COLO829 (cell line): ENCODE data around the gene ISCA2.
"Not testable (repeated sequence)": the region's sequence is repeated elsewhere in the genome, so short reads cannot be mapped to it uniquely, and the experiment has no call there.

ENCODE experiments used
- DNase-seq: peaks from one replicate; pipeline ENCODE4 v3.0.0; 2012; ENCODE audit warnings: low spot score

ISCA2 gene

DNA sequence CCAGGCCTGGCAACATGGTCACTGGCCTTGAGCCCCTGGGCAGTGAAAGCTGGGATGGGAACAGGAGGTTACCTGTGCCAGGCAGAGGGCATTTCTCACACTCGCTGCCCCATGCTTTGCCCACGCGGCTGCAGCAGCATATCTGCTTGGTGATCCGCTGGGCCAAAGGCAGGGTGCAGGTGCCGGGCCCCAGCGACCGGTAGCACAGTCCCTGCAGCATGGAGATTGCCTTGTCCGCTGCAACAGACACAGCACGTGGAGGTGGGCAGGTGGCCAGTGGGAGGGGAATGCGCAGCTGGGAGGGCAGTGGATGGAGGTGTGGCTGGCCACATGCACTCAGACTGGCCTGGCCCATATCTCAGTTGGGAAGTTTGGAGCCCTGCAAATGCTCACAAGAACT lies 35.3 kb downstream of the ISCA2 start:
- no peak for DNase-seq

DNA sequence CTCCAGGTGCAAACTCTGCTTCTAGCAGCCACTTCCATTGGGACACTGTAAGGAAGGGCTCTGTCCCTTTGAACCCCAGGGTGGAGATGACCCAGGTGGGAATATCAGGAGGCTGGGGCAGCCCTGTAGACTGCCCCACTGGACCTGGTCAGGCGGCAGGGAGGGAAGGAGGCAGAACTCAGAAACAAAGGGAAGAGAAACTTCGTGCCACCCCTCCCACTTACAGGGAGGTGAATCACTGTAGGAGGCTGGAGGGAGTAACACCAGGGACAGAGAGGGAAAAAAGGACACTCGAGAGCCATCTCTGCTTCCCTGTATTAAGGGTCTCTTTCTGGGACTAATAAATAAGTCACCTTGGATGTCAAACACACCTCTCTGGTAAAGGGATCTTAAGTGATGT lies 37.4 kb downstream of the ISCA2 start:
- DNase-seq, result no peak

DNA sequence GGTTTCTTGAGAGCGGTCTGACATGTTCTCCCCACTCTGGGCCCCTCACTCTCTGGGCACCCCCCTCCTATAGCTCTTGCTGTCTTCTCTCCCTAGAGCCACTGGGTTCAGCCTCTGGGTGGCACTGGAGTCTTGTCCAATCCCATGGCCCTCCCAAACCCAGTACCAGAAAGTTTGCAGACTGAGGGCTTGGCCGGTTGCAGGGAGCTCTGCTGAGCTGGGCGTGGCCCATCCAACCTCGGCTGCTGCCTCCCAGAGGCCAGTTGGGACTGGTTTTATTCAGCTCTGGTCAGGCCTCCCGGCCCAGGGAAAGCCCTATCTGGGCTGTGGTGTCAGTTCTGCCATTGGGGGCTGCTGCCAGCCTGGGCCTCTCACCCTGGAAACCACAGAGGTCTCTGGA lies 37.9 kb downstream of the ISCA2 start:
- DNase-seq, result no peak

DNA sequence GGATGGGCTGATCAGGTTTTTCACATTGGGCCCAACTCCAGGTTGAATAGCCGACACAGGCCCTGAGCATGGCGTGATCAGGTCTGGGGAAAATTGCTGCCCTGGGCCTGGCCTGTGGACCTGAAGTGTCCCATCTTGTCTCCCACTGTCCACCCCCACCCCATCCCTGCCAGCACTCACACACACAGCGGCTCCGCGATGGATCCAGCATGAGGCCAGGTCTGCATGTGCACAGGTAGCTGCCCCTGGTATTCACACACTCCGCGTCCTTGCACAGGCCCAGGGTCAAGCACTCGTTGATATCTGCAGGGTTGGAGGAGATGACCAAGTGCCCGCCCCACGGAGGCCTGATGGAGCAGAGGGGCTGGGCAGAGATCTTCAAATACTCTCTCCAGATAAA lies 38.7 kb downstream of the ISCA2 start:
- DNase-seq, result no peak

DNA sequence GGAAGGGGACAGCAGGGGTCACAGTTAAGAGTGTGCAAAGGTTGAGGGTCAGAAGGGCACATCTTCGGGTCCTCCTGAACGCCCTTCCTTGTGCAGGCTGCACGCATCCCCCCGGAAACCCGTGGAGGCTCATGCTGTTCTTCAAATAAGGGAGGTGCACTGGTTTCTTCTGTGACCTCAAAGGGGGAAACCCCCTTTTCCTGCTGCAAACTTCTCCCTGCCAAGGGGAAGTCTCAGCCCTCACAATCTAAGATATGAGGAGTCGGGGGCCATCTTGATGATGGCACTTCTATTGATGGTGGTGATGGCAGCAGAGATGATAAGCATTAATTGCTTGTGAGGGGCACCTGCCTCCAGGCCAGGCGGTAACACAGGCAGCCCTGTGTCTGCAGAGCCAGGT lies 40.0 kb downstream of the ISCA2 start:
- DNase-seq, result no peak

DNA sequence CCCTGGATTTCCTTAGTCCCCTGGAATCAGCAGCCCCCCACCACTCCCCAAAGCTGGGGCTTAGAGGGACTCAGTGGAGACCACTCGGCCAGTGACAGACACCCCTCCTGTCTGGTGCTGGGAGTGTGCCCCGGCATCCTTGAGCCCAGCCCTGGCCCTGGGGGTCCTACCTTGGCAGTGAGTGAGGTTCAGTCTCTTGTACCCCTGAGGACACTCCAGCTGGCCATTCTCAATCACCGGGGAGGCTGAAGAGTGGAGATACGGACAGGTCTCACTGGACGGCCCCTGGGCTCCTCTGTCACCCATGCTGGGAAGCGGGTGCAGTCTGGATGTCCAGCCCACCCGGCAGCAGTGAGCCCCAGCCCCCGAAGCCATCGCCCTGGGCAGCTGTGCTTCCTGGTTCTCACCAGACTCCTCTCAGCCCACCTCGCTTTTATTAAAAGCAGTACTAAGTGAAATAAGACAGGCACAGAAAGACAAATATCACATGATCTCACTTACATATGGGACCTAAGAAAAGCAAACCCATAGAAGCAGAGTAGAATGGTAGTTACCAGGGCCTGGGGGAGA lies 42.3 kb downstream of the ISCA2 start:
- no peak for DNase-seq

DNA sequence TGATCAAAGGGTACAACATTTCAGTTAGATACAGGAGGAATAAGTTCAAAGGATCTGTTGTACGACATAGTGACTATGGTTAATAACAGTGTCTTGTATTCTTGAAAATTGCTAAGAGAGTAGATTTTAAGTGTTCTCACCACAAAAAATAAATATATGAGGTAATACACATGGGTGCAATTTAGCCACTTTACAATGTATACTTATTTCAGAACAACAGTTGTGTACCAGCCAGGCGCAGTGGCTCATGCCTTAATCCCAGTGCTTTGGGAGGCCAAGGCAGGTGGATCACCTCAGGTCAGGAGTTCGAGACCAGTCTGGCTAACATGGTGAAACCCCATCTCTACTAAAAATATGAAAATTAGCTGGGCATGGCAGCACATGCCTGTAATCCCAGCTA lies 42.8 kb downstream of the ISCA2 start:
- not testable (repeated sequence) for DNase-seq

DNA sequence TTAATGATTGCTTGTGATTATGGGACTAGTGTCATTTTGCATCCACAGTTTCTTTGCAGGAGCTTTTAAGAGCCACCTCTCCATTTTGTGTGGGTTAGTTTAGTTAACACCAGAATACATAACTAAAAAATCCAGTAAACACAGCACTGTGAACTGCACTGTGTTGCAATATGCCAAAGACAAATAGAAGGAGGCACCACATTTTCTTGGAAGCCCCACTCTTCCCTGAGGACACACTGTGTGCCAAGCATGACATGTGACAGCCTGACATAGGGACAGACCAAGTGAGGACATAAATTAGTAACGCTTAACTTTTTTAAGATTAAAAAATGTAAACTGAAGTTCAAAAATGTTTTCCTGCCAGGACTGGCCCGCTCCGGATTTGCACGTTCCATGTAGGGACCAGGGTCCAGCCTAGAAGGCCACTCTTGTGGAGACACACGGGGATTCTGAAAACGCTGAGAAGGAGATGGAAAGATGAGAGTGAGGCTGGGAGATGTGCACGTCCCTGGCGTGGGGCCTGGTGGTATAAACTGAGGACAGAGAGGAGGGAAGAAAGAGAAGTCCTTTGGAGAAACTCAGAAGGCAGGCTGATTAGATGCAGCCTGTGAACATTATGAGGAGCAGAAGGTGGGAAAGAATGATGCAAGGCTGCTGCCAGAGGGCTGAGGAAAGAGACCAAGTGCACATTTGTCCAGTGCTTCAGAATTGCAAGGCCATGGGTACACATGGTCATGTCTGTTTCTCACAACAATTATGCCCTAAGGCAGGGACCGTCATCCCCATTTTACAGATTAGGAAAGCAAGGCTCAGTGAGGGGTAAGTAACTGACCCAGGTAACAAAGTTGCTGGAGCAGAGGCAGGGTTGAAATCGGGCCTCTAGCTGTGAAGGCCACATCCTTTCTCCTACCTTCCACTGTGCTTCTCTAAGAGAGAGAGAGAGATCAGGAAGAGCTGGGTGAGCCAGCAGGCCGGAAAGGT lies 45.1 kb downstream of the ISCA2 start:
- no peak for DNase-seq

DNA sequence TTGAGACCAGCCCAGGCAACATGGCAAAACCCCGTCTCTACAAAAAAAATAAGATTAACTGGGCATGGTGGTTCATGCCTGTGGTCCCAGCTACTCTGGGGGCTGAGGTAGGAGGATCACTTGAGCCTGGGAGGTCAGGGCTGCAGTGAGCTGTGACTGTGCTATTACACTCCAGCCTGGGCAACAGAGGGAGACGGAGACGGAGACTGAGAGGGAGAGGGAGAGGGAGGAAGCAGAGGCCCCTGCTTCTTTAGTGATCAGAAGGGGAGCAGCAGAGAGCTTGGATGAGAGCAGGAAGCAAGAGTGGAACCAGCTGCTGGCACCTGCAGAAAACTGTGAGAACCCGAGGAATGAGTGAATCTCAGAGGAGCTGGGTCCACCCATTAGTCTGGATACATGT lies 45.9 kb downstream of the ISCA2 start:
- DNase-seq, result no peak

DNA sequence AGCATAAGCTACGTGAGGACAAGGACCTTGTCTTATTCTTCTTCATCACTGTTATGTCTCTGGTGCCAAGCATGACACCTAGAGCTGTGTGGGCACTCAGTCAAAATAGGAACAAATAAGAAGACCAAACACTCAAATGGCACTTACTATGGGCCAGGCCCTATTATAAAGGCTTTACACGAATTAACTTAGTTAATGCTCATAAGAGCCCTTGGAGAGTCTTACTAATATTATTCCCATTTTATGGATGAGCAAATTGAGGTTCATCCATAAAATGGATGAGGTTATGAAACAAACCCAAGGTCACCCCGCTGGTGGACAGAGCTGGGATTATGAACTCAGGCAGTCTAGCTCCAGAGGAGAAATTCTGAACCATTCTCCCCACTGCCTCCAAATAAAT lies 47.7 kb downstream of the ISCA2 start:
- no peak for DNase-seq

DNA sequence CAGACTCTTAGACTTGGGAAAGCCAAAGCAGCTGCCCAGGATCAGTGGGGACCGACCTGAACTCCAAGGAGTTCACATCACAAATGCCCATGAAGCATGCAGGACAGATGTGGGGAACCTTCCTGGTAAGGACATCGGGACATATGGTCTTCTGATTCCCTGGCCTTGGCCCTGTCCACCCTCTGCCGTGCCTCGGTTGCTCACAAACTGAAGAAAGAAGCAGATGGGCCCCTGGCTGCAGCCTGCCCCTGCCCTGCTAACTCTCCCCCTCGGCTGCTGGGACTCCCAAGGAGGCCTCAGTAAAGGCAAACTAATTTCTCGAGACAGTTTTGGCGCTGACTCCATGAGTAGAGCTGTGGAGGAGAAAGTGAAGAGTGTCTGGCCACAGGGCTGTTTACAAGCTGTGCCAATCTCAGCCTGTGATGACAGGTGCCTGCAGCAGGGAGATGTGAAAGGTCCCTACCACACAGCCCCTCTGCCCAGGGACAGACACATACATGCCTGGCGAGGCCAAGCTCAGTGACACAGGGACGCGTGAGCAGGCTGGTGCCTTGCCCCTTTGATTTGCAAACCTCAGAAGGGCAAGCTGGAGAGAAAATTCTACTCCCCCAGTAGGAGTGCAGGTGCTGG lies 48.6 kb downstream of the ISCA2 start:
- no peak for DNase-seq

DNA sequence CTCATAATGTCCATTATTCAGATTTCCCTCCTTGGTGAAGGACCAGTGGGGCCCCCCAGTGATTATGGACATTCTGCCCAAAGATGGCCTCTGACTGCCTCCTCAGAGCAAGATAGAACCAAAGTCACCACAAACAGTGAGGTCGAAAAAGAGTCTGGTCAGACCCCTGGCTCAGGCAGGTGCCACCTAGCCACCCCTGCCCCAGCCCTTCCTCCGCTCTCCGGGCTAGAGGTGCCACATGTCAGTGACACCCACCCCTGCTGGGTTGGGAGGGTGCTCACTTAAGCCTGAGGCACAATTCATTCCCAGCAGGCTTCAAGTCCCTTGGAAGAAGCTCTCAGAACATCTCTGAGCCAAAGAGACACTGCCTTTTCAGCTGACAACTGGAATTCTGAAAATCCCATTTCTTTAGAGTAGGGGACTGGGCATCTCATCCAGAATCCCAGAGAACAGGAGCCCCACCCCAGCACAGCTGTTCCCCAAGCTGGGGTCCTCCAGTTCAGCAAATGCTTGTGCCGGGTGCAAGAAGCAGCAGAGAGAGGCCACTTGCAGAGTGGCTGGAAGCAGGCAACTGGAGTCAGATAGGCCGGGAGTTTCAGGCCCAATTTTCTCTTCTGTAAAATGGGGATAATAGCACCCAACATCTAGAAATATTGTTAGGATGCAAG lies 50.3 kb downstream of the ISCA2 start:
- DNase-seq, result no peak

DNA sequence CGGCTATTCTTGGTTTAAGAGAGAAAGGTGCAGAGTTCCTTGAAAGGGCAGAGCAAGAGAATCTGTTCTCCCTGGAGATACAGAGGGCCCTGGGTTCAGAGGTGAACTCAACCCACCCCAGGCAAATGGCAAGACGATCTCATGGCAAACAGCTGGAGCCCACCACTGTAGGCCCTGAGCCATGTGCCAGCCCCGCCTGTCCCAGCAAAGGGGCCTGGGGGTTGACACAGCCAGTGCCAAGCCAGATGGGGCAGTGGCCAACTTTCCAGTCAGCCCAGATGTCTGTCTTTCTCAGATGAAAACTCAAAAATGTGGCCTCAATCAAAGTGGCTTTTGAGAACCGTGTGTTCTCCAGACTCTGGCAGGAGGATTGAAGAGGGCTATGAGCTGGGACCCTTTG lies 51.8 kb downstream of the ISCA2 start:
- no peak for DNase-seq

DNA sequence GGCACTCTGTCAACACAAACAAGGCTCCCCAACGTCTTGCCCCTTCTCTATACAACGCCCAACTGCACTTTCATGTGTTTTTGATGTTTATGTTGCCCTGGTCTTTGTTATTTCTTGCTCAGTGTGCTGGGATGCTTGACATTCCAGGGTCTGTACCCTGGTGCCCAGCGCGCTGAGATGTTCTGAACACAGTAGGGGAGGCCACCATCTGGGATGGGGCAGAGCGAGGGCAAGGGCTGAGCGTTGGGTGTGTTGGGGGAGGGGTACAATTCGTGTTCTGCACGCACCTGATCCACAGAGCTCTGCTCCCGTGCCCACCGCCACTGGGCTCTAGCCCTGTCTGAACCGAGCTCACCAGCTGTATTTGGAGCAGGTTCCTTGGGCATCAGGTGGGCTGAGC lies 52.9 kb downstream of the ISCA2 start:
- no peak for DNase-seq
